Measurements from ENCODE around the gene PPM1H.

The PPM1H gene

GRCh38 chr12:62779488-62779887 is 155.5 kb downstream of the PPM1H start:
- no peaks in the 10 kb centered on the region for H3K36me3 ChIP-seq (ENCODE audit: control insufficient read depth in 2 of 2, insufficient read depth in 1 of 2, low read length in 2 of 2)
- no peak overlapping the region for H3K4me3 ChIP-seq (ENCODE audit: low read depth, low read length)
- ChIA-PET CTCF (interaction anchor here (0.5 to 0.8 kb wide), 2 partner anchors 342 to 469 kb away, joined by 3 read pairs; no protein-coding TSS in a partner anchor), POLR2A (no interaction called here)
- TF ChIP-seq ZNF398 (tag by site-specific recombination; IDR thresholded peaks at IDR 0.05) (no peak), SP3 (tag by site-specific recombination; IDR thresholded peaks at IDR 0.05) (no peak), ZNF133 (tag by site-specific recombination; IDR thresholded peaks at IDR 0.05) (no peak), ZNF548 (tag by site-specific recombination; IDR thresholded peaks at IDR 0.05) (no peak), ZNF48 (tag by site-specific recombination; IDR thresholded peaks at IDR 0.05) (no peak), PATZ1 (tag by site-specific recombination; IDR thresholded peaks at IDR 0.05) (no peak), ZNF184 (tag by site-specific recombination; IDR thresholded peaks at IDR 0.05) (no peak), RBAK (tag by site-specific recombination; IDR thresholded peaks at IDR 0.05) (no peak), ZNF785 (tag by site-specific recombination; IDR thresholded peaks at IDR 0.05) (no peak), ZNF26 (tag by site-specific recombination; IDR thresholded peaks at IDR 0.05) (no peak), OSR2 (tag by site-specific recombination; IDR thresholded peaks at IDR 0.05) (no peak), INSM2 (tag by site-specific recombination; IDR thresholded peaks at IDR 0.05) (no peak), ZNF624 (tag by site-specific recombination; IDR thresholded peaks at IDR 0.05) (no peak), ZNF280C (tag by site-specific recombination; IDR thresholded peaks at IDR 0.05) (no peak), ATF2 (tag by site-specific recombination; IDR thresholded peaks at IDR 0.05; ENCODE audit: low read depth) (no peak), ZNF521 (tag by site-specific recombination; IDR thresholded peaks at IDR 0.05) (no peak), ZNF510 (tag by site-specific recombination; IDR thresholded peaks at IDR 0.05; ENCODE audit: insufficient replicate concordance) (no peak), ZNF335 (tag by site-specific recombination; conservative IDR thresholded peaks at IDR 0.05) (no peak), SCRT1 (tag by site-specific recombination; IDR thresholded peaks at IDR 0.05; ENCODE audit: borderline replicate concordance) (no peak), ZNF266 (tag by site-specific recombination; IDR thresholded peaks at IDR 0.05; ENCODE audit: low read depth) (no peak)
- no peaks in the 10 kb centered on the region for H3K4me1 ChIP-seq (ENCODE audit: control insufficient read depth, insufficient read depth, low read length)
- H3K27ac ChIP-seq (ENCODE audit: extremely low read depth, low read depth, low read length), result no peak overlapping the region
- no peaks in the 10 kb centered on the region for H3K9me3 ChIP-seq (ENCODE audit: control insufficient read depth, insufficient read depth, low read depth, low read length)
